GM12864 (cell line): ENCODE results near the gene TLK2.

ENCODE experiments used
- DNase-seq: peaks from one replicate; pipeline ENCODE4 v3.0.0-alpha.2; 2011; ENCODE audit warnings: low read depth
- H3K4me3 ChIP-seq: 2 replicates; pipeline ENCODE4 v1.5.1; 2011; ENCODE audit warnings: mild to moderate bottlenecking, low read depth, low read length, control low read depth
- TF ChIP-seq, protein P1 (sequence below): IDR thresholded peaks from 2 replicates; pipeline ENCODE4 v1.5.1; 2011; ENCODE audit warnings: low read depth, mild to moderate bottlenecking, moderate library complexity, low read length, control low read depth, inconsistent platforms; ENCODE audit errors: missing control alignments

TLK2 gene

DNA sequence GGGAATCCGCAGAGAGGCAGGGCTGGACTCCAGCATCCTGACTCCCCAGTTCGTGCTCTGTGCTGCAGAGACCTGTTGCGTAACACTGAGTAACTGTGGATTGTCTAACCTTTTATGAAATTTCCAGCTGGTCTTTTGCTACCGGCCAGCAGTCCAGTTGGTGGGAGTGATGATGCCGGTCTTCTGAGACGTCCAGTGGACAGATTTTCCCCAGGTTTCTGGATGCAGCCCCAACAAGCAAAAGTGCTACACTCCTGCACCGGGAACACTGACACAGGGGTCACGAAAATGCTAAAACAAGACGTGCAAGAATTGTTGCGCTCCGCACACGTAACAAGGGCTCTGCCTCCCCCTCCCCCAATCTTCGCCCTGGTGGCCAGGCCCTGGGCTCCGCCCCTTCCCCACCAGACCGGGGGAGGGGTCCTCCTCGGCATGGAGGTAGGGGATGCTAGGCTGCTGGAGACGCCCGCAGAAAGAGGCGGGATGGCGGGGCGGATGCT is 148.1 kb downstream of the TLK2 start:
- TF ChIP-seq, protein P1, sequence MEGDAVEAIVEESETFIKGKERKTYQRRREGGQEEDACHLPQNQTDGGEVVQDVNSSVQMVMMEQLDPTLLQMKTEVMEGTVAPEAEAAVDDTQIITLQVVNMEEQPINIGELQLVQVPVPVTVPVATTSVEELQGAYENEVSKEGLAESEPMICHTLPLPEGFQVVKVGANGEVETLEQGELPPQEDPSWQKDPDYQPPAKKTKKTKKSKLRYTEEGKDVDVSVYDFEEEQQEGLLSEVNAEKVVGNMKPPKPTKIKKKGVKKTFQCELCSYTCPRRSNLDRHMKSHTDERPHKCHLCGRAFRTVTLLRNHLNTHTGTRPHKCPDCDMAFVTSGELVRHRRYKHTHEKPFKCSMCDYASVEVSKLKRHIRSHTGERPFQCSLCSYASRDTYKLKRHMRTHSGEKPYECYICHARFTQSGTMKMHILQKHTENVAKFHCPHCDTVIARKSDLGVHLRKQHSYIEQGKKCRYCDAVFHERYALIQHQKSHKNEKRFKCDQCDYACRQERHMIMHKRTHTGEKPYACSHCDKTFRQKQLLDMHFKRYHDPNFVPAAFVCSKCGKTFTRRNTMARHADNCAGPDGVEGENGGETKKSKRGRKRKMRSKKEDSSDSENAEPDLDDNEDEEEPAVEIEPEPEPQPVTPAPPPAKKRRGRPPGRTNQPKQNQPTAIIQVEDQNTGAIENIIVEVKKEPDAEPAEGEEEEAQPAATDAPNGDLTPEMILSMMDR = no peak
- DNase-seq = no peak
- H3K4me3 ChIP-seq = peak overlapping the region; percentile 63

DNA sequence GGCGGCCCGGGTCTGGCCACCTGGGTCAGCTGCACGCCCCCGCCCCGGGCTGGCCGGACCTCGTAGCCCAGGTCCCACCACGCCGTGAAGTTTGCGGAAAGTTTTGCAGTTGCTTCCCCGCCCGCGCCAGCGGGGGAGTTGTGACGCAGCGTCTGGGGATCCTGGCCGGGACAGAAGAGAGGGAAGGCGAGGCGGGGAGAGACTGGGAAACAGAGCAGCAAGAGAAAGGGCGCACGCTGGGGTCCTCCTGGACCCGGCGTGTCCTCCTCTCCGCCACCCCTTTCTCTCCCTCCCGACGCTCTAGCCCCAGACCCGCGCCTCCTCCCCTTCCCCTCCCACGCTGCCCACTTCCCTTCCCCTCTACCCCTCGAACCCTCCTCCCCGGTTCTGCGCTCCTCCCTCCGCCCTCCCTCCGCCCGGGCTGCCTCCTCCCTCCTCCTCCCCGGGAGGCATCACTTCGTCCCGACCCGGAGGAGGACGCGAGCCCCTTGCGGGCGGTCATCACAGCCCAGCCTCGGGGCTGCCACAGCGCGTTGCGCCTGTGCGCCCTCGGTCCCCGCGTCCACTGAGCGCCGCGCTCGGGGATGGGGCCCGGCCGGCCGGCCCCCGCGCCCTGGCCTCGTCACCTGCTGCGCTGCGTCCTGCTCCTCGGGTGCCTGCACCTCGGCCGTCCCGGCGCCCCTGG is 148.7 kb downstream of the TLK2 start, which contains the start of gene MRC2:
Gene MRC2 (plus strand): TSS at position 452 of the 685 bp plus-strand sequence. CDS start 133 bp downstream, at position 585.
- TF ChIP-seq, protein P1 = no peak
- H3K4me3 ChIP-seq = peak within 1 kb of the TSS; percentile 63
- no peak for DNase-seq

DNA sequence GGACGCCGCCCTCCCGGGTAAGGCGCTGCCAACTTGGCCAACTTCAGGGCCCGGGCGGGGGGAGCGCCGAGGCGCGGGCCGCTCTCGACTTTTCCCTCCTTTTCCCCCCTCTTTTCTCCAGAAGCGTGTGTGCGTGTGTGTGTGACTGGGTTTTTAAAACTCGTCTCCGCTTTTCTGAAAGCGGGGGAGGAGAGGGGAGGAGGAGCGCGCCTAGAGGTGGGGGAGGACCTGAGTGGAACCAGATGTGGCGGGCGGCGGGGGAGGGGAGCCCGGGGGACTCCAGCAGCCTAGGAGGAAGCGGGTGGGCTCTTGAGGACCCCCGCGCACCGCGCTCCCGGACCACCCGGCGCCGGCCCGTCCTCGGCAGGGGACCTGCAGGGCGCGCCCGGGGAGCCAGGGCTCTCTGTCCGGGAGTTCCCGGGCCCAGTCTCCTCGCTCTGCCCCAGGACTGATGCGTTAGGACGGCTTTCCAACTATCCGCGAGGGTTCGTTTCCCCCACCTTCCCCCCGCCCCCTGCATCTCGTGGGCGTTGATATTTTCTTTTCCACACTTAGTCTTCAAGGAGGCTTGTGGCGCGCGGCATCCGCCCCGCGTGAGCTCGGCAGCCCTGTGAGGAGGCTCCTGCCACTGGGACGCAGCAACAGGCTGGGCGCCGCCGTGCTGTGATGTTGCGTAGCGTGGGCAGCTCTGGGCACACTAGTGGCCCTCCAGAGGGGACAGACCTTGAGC is 149.4 kb downstream of the TLK2 start:
- TF ChIP-seq, protein P1 = no peak
- DNase-seq = no peak
- H3K4me3 ChIP-seq = peak overlapping the region; percentile 63

DNA sequence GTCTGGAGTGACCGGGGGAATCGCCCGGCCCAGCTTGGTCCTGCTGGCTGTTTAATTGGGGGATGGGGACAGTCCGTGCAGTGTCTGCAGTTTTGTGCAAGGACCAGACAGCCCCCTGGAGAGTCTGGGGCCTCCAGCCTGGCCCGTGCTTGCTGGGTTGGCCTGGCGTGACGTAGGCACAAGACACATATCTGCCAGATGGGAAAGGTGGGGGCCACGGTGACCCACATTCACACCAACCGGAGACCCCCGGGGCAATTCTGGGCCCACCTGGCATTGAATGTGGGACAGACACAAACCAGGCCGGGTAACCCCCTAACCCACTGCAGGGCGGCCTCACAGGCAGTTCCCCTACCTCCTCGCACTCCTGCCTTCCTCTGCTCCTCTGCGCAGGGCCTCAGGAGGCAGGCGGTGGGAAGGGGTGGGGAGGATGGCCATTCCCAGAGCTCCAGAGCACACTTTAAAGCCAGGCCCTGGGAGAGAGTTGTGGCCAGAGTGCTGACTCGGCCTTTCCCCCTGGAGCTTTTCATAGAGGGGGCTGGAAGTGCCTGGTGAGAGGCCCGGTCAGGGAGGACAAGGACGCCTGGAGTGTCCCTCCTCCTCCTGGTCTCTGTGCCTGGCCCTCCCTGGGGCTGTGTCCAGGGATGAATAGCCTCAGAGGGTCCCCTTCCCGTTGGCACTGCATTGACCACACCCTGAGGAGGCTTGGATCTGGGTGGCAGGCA is 150.4 kb downstream of the TLK2 start:
- TF ChIP-seq, protein P1 = no peak
- DNase-seq = no peak
- no peak overlapping the region for H3K4me3 ChIP-seq

DNA sequence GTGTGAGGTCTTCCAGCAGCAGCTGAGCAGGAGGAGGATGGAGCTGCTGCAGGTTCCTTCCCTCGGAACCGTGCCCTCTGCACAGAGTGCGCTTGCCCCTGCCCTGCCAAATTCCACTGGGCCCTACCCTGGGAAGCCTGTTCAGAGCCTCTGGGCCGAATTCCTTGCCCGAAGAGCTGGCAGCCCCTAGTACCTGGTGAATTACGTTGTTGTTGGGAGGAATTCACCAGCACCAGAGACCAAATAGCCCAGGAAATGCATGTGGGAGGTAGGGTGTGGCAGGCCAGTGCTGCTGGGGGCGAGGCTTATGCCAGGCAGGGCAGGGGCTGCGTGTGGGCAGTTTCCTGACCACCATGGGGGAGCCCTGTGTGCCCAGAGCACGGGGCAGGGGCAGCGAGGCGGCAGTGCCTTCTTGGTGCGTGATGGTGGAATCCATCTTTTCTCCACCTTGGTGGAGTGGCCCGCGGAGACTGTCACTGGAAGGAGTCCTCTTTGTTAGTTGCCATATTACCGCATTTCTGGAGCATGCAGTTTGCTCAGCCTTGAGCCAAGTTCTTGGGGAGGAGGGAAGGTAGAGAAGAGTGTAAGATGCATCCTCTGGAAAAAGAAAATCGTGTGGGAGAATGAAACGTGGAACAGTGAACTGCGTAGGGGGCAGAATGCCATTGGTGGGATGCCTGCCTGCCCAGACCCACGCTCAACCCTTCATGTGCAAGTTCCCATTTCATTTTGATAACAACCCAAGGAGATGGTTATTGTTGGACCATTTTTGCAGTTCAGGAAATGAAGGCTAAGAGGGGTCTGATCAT is 151.1 kb downstream of the TLK2 start:
- no peak overlapping the region for H3K4me3 ChIP-seq
- TF ChIP-seq, protein P1 = no peak
- DNase-seq = no peak

DNA sequence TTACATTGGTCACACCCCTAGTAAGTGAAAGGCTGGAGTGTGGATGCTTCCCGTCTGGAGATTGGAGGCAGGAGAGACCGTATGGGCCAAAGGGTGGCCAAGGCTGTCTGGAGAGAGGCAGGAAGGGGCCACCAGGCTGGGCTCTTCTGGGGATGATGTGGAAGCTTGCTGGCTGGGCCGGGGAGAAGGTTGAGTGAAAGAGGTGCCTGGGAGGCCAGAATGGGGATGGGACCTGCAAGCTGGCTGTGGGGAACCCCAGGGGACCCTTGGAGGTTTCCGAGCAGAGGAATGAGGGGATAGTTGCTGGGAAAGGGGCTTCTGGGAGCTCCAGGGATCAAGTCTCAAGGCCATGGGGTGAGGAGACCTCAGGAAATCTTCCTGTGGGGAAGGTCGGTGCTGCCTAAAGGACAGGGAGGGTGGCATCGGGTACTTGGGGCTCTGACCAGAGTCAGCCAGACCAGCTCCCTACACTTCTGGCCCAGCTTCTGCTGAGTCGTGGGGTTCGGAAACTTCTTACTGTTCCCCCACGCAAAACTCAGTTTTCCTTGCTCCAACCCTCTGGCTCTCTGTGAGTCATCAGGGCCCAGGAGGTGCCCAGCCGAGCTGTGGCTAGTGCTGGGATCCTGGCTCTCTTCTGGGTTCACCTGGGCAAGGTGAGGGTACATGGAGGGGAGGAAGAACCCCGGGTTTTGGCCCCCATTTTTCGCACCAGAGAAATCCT is 151.9 kb downstream of the TLK2 start:
- TF ChIP-seq, protein P1 = no peak
- no peak overlapping the region for H3K4me3 ChIP-seq
- no peak for DNase-seq
